ENCODE data around the gene PRELID1.
"Not testable (repeated sequence)": the region's sequence is repeated elsewhere in the genome, so short reads cannot be mapped to it uniquely, and the experiment has no call there.

PRELID1 gene

DNA sequence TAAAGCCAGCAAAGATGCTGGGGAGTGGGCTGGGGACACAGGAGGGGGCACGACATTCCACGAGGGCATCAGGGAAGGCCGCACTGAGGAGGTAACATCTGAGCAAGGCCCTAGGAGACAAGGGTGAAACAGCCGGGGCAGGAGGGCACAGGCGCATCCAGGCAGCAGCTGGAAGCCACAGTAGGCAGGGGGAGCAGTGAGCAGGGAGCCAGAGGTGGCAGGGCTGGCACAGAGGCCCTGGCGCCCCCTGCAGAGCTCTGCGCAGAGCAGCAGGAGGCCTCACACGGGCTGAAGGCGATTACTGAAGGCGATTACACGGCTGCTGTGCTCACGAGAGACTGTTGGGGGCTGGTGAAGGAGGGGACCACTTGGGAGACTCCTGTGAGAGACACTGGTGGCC, 32.5 kb downstream of the PRELID1 start:
- TF ChIP-seq, protein P1, sequence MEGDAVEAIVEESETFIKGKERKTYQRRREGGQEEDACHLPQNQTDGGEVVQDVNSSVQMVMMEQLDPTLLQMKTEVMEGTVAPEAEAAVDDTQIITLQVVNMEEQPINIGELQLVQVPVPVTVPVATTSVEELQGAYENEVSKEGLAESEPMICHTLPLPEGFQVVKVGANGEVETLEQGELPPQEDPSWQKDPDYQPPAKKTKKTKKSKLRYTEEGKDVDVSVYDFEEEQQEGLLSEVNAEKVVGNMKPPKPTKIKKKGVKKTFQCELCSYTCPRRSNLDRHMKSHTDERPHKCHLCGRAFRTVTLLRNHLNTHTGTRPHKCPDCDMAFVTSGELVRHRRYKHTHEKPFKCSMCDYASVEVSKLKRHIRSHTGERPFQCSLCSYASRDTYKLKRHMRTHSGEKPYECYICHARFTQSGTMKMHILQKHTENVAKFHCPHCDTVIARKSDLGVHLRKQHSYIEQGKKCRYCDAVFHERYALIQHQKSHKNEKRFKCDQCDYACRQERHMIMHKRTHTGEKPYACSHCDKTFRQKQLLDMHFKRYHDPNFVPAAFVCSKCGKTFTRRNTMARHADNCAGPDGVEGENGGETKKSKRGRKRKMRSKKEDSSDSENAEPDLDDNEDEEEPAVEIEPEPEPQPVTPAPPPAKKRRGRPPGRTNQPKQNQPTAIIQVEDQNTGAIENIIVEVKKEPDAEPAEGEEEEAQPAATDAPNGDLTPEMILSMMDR (IDR thresholded peaks at IDR 0.05; ENCODE audit: low read length, missing control alignments), result peak; percentile 23
- peak; percentile 15 for DNase-seq (ENCODE audit: low read depth)
- no peak overlapping the region for H3K4me3 ChIP-seq (replicated peaks; ENCODE audit: low read depth, low read length)

DNA sequence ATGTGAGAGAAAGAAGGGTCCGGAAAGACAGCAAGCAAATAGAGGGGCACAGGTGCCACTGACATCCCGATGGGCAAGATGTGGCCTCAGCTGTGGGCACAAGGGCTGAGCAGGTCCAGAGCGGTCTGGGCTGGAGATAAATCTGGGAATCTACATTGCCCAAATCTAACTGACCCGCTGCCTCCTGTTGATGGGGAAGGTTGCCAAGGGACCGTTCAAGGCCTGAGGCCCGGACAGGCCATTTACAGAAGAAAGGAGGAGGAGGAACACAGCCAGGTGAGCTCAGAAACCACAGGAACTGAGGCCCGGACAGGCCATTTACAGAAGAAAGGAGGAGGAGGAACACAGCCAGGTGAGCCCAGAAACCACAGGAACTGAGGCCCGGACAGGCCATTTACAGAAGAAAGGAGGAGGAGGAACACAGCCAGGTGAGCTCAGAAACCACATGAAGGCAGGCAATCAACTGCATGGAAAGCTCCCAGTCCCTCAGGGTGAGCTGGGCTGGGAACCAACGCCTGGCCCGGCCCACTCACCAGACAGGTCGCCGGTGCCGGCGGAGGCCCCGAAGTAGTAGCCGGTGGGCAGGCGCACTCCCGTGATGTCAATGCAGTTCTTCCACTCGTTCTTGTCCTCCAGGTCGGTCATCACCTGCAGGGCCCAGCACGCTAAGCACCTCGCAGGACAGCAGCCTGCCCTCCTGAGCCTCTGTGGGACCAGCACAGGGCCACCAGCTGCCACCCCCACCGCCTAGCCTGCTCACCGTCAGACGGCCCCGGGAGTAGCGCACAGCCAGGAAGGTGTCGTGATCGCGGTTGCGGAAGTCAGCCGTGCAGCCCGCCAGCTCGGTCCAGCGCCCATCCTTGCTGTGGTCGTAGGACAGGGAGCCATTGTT, 33.2 kb downstream of the PRELID1 start:
- DNase-seq (ENCODE audit: low read depth), result no peak
- TF ChIP-seq, protein P1 (IDR thresholded peaks at IDR 0.05; ENCODE audit: low read length, missing control alignments), result no peak
- no peak overlapping the region for H3K4me3 ChIP-seq (replicated peaks; ENCODE audit: low read depth, low read length)

DNA sequence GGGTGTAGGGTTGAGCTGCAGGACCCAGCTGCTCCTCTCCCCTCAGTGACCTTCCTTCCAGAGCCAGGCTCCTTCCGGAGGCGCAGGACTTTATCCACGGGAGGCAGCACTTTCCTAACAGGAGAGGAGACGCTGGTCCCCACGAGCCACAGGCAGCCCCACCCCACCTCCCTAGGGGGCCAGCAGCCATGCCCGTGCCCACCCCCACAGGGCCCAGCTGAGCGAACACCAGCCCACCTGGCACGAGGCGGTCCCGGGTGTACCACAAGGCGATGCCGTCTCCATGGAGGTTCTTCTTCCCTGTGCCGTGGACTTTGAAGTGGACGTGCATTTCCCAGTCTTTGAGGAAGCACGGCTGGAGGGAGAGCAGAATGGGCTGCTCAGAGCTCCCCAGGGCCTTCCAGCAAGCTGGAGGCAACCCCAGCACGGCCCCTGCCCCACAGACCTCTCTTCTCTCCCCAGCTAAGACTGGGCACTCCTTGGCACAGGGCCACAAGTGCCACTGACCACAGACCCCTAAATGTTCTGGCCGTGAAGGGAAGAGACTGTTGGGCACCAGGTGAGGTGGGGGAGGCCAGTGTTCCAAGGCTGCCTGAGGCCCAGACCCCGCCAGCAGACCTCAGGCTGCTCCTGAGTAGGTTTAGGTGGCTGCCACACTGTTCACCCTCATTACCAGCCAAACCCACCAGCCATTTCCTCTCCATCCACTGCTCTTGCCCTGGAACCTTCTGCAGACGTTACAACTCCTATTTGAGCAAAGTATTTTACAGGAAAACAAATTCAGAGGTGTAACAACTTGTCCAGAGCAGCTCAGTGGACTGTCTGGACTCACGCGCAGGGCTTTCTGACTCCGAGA, 34.9 kb downstream of the PRELID1 start:
- DNase-seq (ENCODE audit: low read depth), result no peak
- TF ChIP-seq, protein P1 (IDR thresholded peaks at IDR 0.05; ENCODE audit: low read length, missing control alignments), result no peak
- no peak overlapping the region for H3K4me3 ChIP-seq (replicated peaks; ENCODE audit: low read depth, low read length)

DNA sequence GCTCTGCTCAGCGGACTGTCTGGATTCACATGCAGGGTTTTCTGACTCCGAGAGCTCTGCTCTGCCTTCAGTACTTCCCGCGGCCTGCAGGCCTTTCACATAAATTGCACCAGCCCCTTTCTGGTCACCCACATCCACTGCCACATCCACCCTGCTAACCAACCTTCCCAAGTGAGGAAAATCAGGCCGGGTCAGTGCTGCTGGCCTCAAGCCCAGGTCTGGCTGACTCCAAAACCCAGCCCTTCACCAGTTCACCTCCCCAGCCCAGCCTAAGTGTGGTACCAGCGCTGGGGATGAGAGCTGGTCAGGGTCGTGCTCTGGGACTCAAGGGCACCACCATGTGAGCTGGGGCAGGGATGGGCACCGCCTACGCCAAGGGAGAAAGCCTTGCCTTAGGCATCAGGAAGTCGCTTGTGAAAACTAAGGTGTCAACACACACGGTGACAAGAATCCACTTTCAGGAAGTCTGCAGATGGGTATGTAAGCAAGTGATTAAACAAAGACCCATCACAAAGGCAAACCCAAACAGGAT, 35.6 kb downstream of the PRELID1 start:
- TF ChIP-seq, protein P1 (IDR thresholded peaks at IDR 0.05; ENCODE audit: low read length, missing control alignments), result no peak
- no peak overlapping the region for H3K4me3 ChIP-seq (replicated peaks; ENCODE audit: low read depth, low read length)
- no peak for DNase-seq (ENCODE audit: low read depth)

DNA sequence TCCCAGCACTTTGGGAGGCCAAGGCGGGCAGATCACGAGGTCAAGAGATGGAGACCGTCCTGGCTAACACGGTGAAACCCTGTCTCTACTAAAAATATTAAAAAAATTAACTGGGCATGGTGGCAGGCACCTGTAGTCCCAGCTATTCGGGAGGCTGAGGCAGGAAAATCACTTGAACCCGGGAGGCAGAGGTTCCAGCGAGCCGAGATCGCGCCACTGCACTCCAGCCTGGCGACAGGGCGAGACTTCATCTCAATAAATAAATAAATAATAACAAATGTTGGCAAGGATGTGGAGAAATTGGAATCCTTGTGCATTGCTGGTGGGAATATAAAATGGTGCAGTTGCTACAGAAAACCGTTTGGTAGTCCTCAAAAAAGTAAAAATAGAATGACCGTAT, 39.4 kb downstream of the PRELID1 start:
- not testable (repeated sequence) for DNase-seq (ENCODE audit: low read depth); H3K4me3 ChIP-seq (replicated peaks; ENCODE audit: low read depth, low read length)

DNA sequence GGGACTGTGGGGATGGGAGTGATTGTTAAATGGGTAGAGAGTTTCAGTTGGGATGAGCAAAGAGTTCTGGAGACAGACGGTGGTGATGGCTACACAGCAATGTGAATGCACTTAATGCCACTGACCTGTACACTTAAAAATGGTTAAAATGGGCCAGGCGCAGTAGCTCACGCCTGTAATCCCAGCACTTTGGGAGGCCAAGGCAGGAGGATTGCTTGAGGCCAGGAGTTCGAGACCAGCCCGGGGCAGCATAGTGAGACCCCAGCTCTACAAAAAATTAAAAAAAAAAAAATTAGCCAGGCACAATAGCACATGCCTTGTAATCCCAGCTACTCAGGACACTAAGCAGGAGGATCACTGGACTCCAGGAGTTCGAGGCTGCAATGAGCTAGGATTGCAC, 40.2 kb downstream of the PRELID1 start:
- TF ChIP-seq, protein P1 (IDR thresholded peaks at IDR 0.05; ENCODE audit: low read length, missing control alignments), result no peak
- H3K4me3 ChIP-seq (replicated peaks; ENCODE audit: low read depth, low read length), result no peak overlapping the region
- no peak for DNase-seq (ENCODE audit: low read depth)

DNA sequence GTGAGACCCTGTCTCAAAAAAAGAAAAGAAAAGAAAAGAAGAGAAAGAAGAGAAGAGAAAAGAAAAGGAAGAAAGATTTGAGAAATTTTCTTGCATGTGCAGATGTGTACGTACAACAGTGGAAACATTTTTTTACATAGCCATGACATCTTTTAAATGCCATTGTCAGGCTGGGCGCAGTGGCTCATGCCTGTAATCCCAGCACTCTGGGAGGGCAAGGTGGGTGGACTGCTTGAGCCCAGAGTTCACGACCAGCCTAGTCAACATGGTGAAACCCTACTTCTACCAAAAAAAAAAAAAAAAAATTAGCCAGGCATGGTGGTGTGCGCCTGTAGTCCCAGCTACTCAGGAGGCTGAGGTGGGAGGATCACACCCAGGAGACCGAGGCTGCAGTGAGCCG, 41.3 kb downstream of the PRELID1 start:
- DNase-seq (ENCODE audit: low read depth), result no peak
- H3K4me3 ChIP-seq (replicated peaks; ENCODE audit: low read depth, low read length), result no peak overlapping the region
- TF ChIP-seq, protein P1 (IDR thresholded peaks at IDR 0.05; ENCODE audit: low read length, missing control alignments), result no peak

Measured in fibroblast of pulmonary artery (primary cell).